RWPE1 (cell line): ENCODE results near the gene DYNC1H1.
A peak's percentile ranks its signal among the peaks of the same experiment; 100 is the strongest.

Experiments
- CTCF ChIA-PET: fragments of 350-600 bp; sonication (Branson Sonifier 250); formaldehyde crosslinking; extraction: SDS; loops from one replicate; lab custom pipeline; 2021; lab: Yijun Ruan, JAX
- POLR2A ChIA-PET: fragments of 400-600 bp; formaldehyde crosslinking; extraction: SDS; loops from one replicate; lab custom pipeline; 2020; ENCODE audit warnings: antibody characterized with exemption; ENCODE audit not compliant: low non-redundant PET; lab: Yijun Ruan, JAX
- DNase-seq: peaks from one replicate; pipeline ENCODE4 v3.0.0; 2012; ENCODE audit warnings: low spot score
- H3K27ac ChIP-seq: fragments of 450-650 bp; 2 replicates; pipeline ENCODE4 v1.5.1; 2017
- TF ChIP-seq, protein P1 (sequence below): fragments of 450-650 bp; conservative IDR thresholded peaks from 2 replicates; pipeline ENCODE4 v1.5.1; 2017; ENCODE audit warnings: low read depth, mild to moderate bottlenecking

Gene DYNC1H1

DNA sequence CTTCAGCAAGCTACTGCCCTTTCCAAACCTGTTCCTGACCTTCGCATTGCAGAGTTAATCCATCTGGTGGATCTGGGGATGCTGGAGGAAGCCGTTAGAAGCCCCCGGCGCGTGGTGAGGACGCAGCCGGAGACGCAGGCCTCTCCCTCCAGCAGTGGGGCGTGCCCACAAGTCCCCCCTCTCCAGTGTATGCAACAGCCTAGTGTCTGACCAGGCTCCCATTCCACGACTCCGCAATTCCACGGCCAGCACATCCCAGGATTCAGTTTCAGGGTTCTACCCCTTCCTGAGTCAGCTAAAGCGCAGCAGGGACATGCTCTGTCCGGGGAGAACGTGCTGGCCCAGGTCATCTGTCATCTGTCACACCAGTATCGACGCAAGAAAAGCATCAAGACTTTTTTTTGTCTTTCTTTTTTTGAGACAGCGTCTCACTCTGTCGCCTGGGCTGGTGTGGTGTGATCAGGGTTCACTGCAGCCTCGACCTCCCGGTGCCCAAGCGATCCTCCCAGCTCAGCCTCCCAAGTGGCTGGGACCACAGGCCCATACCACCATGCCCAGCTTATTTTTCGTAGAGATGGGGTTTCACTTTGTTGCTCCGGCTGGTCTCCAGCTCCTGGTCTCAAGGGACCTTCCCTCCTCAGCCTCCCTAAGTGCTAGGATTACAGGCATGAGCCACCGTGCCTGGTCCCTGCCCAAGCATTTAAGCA lies 8.0 kb upstream of the DYNC1H1 start:
- ChIA-PET POLR2A (no interaction called here), CTCF (no interaction called here)
- no peak overlapping the region for H3K27ac ChIP-seq
- TF ChIP-seq, protein P1, sequence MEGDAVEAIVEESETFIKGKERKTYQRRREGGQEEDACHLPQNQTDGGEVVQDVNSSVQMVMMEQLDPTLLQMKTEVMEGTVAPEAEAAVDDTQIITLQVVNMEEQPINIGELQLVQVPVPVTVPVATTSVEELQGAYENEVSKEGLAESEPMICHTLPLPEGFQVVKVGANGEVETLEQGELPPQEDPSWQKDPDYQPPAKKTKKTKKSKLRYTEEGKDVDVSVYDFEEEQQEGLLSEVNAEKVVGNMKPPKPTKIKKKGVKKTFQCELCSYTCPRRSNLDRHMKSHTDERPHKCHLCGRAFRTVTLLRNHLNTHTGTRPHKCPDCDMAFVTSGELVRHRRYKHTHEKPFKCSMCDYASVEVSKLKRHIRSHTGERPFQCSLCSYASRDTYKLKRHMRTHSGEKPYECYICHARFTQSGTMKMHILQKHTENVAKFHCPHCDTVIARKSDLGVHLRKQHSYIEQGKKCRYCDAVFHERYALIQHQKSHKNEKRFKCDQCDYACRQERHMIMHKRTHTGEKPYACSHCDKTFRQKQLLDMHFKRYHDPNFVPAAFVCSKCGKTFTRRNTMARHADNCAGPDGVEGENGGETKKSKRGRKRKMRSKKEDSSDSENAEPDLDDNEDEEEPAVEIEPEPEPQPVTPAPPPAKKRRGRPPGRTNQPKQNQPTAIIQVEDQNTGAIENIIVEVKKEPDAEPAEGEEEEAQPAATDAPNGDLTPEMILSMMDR, result no peak
- no peak for DNase-seq

DNA sequence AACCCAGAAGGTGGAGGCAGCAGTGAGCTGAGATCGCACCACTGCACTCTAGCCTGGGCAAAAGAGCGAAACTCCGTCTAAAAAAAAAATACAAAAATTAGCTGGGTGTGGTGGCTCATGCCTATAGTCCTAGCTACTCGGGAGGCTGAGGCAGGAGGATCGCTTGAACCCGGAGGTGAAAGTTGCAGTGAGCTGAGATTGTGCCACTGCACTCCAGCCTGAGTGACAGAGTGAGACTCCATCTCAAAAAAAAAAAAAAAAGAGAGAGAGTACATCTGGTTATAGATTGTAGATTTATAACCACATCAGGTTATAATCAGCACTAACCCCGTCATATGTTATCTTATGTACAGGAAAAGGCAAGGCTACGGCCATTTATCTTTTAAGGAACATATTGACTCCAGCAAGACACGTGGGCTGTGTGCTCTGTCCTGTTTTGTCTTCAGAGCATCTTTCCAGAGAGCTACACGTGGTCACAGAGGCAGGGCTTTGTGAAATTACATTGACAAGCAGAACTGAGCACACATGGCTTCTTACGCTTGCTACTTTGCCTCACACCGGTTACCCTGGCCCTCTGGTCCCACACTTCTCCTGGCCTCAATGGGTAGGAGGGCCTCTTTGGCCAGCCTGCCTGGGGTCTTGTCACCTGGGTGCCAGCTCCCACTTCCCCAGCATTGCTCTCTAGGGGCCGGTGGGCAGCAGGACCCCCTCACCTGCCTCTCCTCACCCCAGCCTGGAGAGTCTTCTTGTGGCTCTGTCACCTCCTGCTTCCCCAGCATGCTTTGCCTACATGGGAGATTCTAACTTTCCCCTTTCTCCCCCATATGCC lies 6.8 kb upstream of the DYNC1H1 start:
- H3K27ac ChIP-seq, result no peak overlapping the region
- CTCF ChIA-PET, result interaction anchor here (0.6 kb wide), 1 partner anchor 12 kb away, joined by 3 read pairs; no protein-coding TSS in a partner anchor
- POLR2A ChIA-PET, result no interaction called here
- TF ChIP-seq, protein P1, result no peak
- no peak for DNase-seq

DNA sequence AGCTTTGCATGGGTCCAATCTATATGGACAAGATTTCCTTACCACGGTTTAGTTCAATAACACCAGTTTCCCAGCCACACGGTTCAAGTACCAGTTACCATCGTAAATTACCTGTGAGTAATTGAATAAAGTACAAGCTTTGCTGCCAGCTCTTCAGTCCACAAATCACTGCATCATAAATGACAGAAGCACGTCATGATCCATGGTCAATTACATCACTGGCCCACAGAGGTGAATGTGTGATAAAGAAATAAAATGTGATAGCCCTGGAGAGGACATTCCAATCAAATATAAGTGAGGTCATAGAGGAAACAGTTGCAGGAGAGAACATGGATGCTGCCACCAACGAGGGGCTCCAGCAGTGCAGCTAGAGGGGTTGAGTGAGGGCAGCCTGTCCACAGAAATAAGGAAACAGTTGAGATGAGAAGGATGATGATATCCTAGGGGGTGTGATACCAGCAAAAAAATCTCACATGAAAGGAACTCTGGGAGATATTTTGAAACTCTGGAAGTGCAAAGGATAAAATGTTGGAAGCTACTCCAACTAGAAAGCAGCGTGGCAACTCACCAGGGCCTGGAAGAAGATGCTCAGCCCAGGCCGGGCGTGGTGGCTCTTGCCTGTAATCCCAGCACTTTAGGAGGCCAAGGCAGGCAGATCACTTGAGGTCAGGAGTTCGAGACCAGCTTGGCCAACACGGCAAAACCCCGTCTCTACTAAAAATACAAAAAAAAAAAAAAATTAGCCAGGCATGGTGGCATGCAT lies 5.8 kb upstream of the DYNC1H1 start:
- DNase-seq, result no peak
- POLR2A ChIA-PET, result interaction anchor here (0.6 kb wide), 1 partner anchor 382 kb away, joined by 6 read pairs; no protein-coding TSS in a partner anchor
- TF ChIP-seq, protein P1, result no peak
- no peak overlapping the region for H3K27ac ChIP-seq
- CTCF ChIA-PET, result interaction anchor here (0.6 to 0.7 kb wide), 3 partner anchors 9 to 240 kb away, joined by 3 to 4 read pairs (median 3); no protein-coding TSS in a partner anchor

DNA sequence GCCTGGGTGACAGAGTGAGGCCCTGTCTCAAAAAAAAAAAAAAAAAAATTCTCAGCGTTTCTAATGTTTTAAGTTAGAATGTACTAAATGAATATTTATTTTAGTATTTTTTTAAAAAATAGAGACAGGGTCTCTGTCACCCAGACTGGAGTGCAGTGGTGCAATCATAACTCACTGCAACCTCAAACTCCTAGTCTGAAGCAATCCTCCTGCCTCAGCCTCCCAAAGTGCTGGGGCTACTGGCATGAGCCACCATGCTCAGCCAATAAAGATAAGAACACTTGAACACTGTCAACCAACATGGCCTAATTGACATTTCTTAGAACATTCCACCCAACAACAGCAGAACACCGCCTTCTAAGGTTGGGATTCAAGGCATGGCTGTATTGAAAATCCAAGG lies 5.1 kb upstream of the DYNC1H1 start:
- TF ChIP-seq, protein P1, result no peak
- ChIA-PET CTCF (interaction anchor here (0.6 to 0.7 kb wide), 4 partner anchors 24 to 1866 kb away, joined by 3 to 6 read pairs (median 4); no protein-coding TSS in a partner anchor), POLR2A (no interaction called here)
- no peak for DNase-seq
- no peak overlapping the region for H3K27ac ChIP-seq

DNA sequence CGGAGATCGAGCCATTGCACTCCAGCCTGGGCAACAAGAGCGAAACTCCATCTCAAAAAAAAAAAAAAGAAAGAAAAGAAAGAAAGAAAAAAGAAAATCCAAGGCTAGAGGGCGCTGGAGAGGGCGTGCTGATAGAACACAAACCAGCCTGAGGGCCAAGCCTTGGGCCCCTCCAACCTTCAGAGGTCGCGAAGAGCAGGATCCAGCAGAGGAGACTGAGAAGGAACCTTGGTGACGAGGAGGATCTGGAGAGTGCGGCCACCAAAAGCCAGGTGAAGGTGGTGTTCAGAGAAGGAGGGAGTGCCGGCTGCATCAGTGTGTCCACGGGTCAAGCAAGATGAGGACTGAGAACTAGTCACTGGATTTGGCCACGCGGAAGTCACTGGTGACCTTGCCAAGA lies 4.1 kb upstream of the DYNC1H1 start:
- CTCF ChIA-PET, result interaction anchor here (0.9 kb wide), 1 partner anchor 12 kb away, joined by 5 read pairs; no protein-coding TSS in a partner anchor
- DNase-seq, result no peak
- TF ChIP-seq, protein P1, result peak; percentile 40
- POLR2A ChIA-PET, result no interaction called here
- H3K27ac ChIP-seq, result no peak overlapping the region
